K562 (cell line): Measurements from ENCODE around the gene PGBD1. TPM values are rescaled to one million over a fixed set of nuclear protein-coding genes. Genes with fewer than 3 reads are reported as not detected.

ENCODE experiments used
- ATF1 ChIP-seq, 2 experiments: fragments of 450-650 bp in 1 of 2; IDR thresholded peaks; 2 replicates each; pipeline ENCODE4 v1.6.1; 2016; ENCODE audit warnings: missing compliant biosample characterization in 1 of 2, missing genetic modification characterization in 1 of 2
- CBFB ChIP-seq: sonication (generic); formaldehyde crosslinking; IDR thresholded peaks from 2 replicates; pipeline ENCODE4 v1.4.0; 2020; ENCODE audit warnings: mild to moderate bottlenecking, missing genetic modification reagents
- CC2D1A ChIP-seq: fragments of 450-650 bp; IDR thresholded peaks from 2 replicates; pipeline ENCODE4 v1.6.1; 2017; ENCODE audit warnings: mild to moderate bottlenecking
- CREB1 ChIP-seq, 2 experiments: sonication (generic) in 1 of 2; formaldehyde crosslinking in 1 of 2; IDR thresholded peaks; 2 replicates each; pipeline versions ENCODE4 v1.6.1 to v1.8.0; 2012 to 2022; ENCODE audit warnings: inconsistent platforms in 1 of 2, mild to moderate bottlenecking in 1 of 2, missing genetic modification reagents in 1 of 2, moderate library complexity in 1 of 2
- DPF2 ChIP-seq: fragments of 450-650 bp; IDR thresholded peaks from 2 replicates; pipeline ENCODE4 v1.6.1; 2016
- FUS ChIP-seq: fragments of 200-400 bp; formaldehyde crosslinking; optimal IDR thresholded peaks from 2 replicates; pipeline ENCODE3; 2017; ENCODE audit warnings: low read depth, low read length
- ILK ChIP-seq: fragments of 450-650 bp; IDR thresholded peaks from 2 replicates; pipeline ENCODE4 v1.6.1; 2016; ENCODE audit warnings: missing genetic modification characterization, low read depth, mild to moderate bottlenecking, missing compliant biosample characterization, moderate library complexity, borderline replicate concordance
- MEIS2 ChIP-seq: fragments of 450-650 bp; IDR thresholded peaks from 2 replicates; pipeline ENCODE4 v1.6.1; 2014; ENCODE audit warnings: mild to moderate bottlenecking; ENCODE audit not compliant: partially characterized antibody
- SAFB2 ChIP-seq: fragments of 200-400 bp; formaldehyde crosslinking; IDR thresholded peaks from 2 replicates; pipeline ENCODE4 v1.6.1; 2018; ENCODE audit warnings: borderline replicate concordance, low read length, low read depth, moderate library complexity; ENCODE audit not compliant: severe bottlenecking
- SMAD2 ChIP-seq: fragments of 150-350 bp; IDR thresholded peaks from 2 replicates; pipeline ENCODE4 v1.6.1; 2014; ENCODE audit warnings: low read depth, mild to moderate bottlenecking, low read length
- SMAD4 ChIP-seq: fragments of 250-450 bp; sonication (Bioruptor Pico); conservative IDR thresholded peaks from 2 replicates; pipeline ENCODE4 v1.8.0; 2021; ENCODE audit warnings: inconsistent platforms, mild to moderate bottlenecking, moderate library complexity
- WHSC1 ChIP-seq: IDR thresholded peaks from one replicate; pipeline ENCODE4 v1.6.1; 2012; ENCODE audit warnings: low read length, control low read depth, inconsistent platforms
- ZBTB1 ChIP-seq: sonication (generic); formaldehyde crosslinking; IDR thresholded peaks from 2 replicates; pipeline ENCODE4 v1.8.1; 2023; ENCODE audit warnings: missing genetic modification reagents, low read depth, mild to moderate bottlenecking, borderline replicate concordance
- ZNF140 ChIP-seq: fragments of 250-450 bp; sonication (Bioruptor Pico); IDR thresholded peaks from 2 replicates; pipeline ENCODE4 v1.8.0; 2021; ENCODE audit warnings: moderate library complexity, mild to moderate bottlenecking, inconsistent platforms
- ZNF175 ChIP-seq: fragments of 200-800 bp; sonication (Bioruptor generic); IDR thresholded peaks from 2 replicates; pipeline ENCODE4 v1.6.1; 2016; ENCODE audit warnings: low read depth, mild to moderate bottlenecking, missing genetic modification characterization, missing compliant biosample characterization
- ZSCAN32 ChIP-seq: fragments of 450-650 bp; formaldehyde crosslinking; IDR thresholded peaks from 2 replicates; pipeline ENCODE4 v1.4.0; 2020; ENCODE audit warnings: mild to moderate bottlenecking, moderate library complexity
- polyA plus RNA-seq, 8 experiments: library from polyadenylated mRNA; depleted of rRNA in 4 of 8; stranded (reverse) in 5 of 8; unstranded in 3 of 8; fragments of >200 nt; fragmentation: Nextera tagmentation in 2 of 8; fragmentation: Illumina TruSeq in 1 of 8; extraction: Ambion mirVana in 2 of 8; extraction: Trizol in 1 of 8; gene quantifications; 2 replicates each; pipeline versions ENCODE4 v1.2.1 to v1.2.3, GENCODE V29; 2011 to 2014; ENCODE audit warnings: inconsistent platforms in 1 of 8, missing spikeins in 1 of 8
- total RNA-seq, 7 experiments: library from RNA; depleted of rRNA in 6 of 7; stranded (reverse); fragments of >200 nt in 6 of 7; fragmentation: Illumina TruSeq in 2 of 7; extraction: Trizol in 2 of 7; gene quantifications; 2 replicates each; pipeline versions ENCODE4 v1.2.1 to v1.2.3, GENCODE V29; 2011 to 2021; ENCODE audit warnings: low replicate concordance in 1 of 7
- TF ChIP-seq, protein P1 (sequence below): fragments of 450-650 bp; IDR thresholded peaks from 2 replicates; pipeline ENCODE4 v1.6.1; 2016; ENCODE audit warnings: low read depth, mild to moderate bottlenecking, moderate library complexity
- TF ChIP-seq, protein P2 (sequence below): sonication (generic); formaldehyde crosslinking; IDR thresholded peaks from 2 replicates; pipeline ENCODE4 v1.5.0; 2020; ENCODE audit warnings: missing genetic modification reagents
- TF ChIP-seq, protein P3 (sequence below): fragments of 450-650 bp; conservative IDR thresholded peaks from 2 replicates; pipeline ENCODE4 v1.6.1; 2016; ENCODE audit warnings: missing genetic modification characterization, low read depth, mild to moderate bottlenecking, control low read depth, missing compliant biosample characterization
- TF ChIP-seq, protein P4 (sequence below): sonication (generic); formaldehyde crosslinking; IDR thresholded peaks from 2 replicates; pipeline ENCODE4 v1.9.0; 2022; ENCODE audit warnings: mild to moderate bottlenecking, missing genetic modification reagents
- TF ChIP-seq, protein P5 (sequence below): fragments of 450-650 bp; IDR thresholded peaks from one replicate; pipeline ENCODE4 v1.6.1; 2018; ENCODE audit warnings: mild to moderate bottlenecking, moderate library complexity; ENCODE audit not compliant: partially characterized antibody
- TF ChIP-seq, protein P6 (sequence below): fragments of 250-450 bp; sonication (Bioruptor Pico); IDR thresholded peaks from 2 replicates; pipeline ENCODE4 v1.4.0; 2020; ENCODE audit warnings: mild to moderate bottlenecking, moderate library complexity

The PGBD1 gene
- total and polyA plus RNA-seq, 9 of the 15 experiments (the other 6 are each of a cell fraction or from before 2014, with no cell fraction given), result 3.3 to 9.0 (median 7.3) TPM

DNA sequence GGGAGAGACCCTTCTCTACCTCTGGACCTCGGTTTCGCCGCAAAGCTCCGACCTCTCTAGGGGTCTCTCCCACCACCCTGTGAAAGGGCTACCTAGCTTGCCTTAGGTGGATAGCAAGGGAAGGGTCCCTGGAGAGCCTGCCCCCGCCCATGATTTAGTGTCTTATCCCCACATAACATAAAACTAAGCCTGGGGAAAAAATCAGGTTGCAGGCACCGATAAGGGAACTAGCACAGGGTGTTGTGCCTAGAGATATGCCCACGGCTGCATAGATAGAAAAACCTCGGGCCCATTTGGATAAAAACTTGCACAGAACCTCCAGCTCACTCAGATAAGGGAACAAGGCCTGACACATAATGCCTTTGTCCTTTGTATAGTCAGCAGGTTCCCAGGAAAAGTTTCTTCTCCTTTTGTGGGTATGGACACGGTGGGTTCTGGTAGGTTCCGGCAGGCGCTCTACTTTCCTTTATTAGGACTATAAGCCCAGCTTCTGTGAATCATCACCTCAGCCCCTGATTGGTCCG lies 53.7 kb downstream of the PGBD1 start (continued):
- TF ChIP-seq, protein P1, sequence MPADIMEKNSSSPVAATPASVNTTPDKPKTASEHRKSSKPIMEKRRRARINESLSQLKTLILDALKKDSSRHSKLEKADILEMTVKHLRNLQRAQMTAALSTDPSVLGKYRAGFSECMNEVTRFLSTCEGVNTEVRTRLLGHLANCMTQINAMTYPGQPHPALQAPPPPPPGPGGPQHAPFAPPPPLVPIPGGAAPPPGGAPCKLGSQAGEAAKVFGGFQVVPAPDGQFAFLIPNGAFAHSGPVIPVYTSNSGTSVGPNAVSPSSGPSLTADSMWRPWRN, result peak; percentile 75
- TF ChIP-seq ILK (tag) (no peak), ZSCAN32 (CRISPR knock-in tag) (no peak), ZNF140 (no peak), MEIS2 (peak; percentile 47), ATF1 (CRISPR knock-in tag; IDR thresholded peaks at IDR 0.05) (no peak), ATF1 (tag; IDR thresholded peaks at IDR 0.05) (no peak), SMAD2 (no peak), CBFB (no peak), SAFB2 (no peak), CREB1 (IDR thresholded peaks at IDR 0.05) (peak; percentile 78), CREB1 (CRISPR knock-in tag; IDR thresholded peaks at IDR 0.05) (no peak), DPF2 (peak; percentile 98), ZNF175 (CRISPR knock-in tag) (peak; percentile 92), WHSC1 (no peak), CC2D1A (peak; percentile 98; the same call in 1 of the 2 replicates), SMAD4 (peak; percentile 83), FUS (no peak), ZBTB1 (CRISPR knock-in tag) (0 out of 2 replicates have a peak, but pooled peaks have one; percentile 23)
- TF ChIP-seq, protein P2, sequence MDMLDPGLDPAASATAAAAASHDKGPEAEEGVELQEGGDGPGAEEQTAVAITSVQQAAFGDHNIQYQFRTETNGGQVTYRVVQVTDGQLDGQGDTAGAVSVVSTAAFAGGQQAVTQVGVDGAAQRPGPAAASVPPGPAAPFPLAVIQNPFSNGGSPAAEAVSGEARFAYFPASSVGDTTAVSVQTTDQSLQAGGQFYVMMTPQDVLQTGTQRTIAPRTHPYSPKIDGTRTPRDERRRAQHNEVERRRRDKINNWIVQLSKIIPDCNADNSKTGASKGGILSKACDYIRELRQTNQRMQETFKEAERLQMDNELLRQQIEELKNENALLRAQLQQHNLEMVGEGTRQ, result no peak
- TF ChIP-seq, protein P3, sequence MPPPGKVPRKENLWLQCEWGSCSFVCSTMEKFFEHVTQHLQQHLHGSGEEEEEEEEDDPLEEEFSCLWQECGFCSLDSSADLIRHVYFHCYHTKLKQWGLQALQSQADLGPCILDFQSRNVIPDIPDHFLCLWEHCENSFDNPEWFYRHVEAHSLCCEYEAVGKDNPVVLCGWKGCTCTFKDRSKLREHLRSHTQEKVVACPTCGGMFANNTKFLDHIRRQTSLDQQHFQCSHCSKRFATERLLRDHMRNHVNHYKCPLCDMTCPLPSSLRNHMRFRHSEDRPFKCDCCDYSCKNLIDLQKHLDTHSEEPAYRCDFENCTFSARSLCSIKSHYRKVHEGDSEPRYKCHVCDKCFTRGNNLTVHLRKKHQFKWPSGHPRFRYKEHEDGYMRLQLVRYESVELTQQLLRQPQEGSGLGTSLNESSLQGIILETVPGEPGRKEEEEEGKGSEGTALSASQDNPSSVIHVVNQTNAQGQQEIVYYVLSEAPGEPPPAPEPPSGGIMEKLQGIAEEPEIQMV (tag), result 0 out of 2 replicates have a peak, but pooled peaks have one; percentile 14
- TF ChIP-seq, protein P4, sequence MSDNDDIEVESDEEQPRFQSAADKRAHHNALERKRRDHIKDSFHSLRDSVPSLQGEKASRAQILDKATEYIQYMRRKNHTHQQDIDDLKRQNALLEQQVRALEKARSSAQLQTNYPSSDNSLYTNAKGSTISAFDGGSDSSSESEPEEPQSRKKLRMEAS (CRISPR knock-in tag), result 0 out of 2 replicates have a peak, but pooled peaks have one; percentile 36
- TF ChIP-seq, protein P5, sequence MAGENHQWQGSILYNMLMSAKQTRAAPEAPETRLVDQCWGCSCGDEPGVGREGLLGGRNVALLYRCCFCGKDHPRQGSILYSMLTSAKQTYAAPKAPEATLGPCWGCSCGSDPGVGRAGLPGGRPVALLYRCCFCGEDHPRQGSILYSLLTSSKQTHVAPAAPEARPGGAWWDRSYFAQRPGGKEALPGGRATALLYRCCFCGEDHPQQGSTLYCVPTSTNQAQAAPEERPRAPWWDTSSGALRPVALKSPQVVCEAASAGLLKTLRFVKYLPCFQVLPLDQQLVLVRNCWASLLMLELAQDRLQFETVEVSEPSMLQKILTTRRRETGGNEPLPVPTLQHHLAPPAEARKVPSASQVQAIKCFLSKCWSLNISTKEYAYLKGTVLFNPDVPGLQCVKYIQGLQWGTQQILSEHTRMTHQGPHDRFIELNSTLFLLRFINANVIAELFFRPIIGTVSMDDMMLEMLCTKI, result no peak
- TF ChIP-seq, protein P6, sequence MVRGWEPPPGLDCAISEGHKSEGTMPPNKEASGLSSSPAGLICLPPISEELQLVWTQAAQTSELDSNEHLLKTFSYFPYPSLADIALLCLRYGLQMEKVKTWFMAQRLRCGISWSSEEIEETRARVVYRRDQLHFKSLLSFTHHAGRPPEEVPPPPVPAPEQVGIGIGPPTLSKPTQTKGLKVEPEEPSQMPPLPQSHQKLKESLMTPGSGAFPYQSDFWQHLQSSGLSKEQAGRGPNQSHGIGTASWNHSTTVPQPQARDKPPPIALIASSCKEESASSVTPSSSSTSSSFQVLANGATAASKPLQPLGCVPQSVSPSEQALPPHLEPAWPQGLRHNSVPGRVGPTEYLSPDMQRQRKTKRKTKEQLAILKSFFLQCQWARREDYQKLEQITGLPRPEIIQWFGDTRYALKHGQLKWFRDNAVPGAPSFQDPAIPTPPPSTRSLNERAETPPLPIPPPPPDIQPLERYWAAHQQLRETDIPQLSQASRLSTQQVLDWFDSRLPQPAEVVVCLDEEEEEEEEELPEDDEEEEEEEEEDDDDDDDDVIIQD (CRISPR knock-in tag), result 0 out of 2 replicates have a peak, but pooled peaks have one; percentile 11
